WI38 (cell line): ENCODE data around the gene PHETA2.

Source experiments
- H3K4me3 ChIP-seq: 2 replicates; pipeline ENCODE4 v1.5.1; 2011; ENCODE audit warnings: low read depth, mild to moderate bottlenecking, control low read depth, low read length
- CTCF ChIP-seq: IDR thresholded peaks from 2 replicates; pipeline ENCODE4 v1.5.1; 2012; ENCODE audit warnings: low read depth, mild to moderate bottlenecking, control low read depth, low read length

Gene PHETA2

GRCh38 chr22:42041784-42042183 lies 32.3 kb upstream of the PHETA2 start:
- TF ChIP-seq CTCF: no peak
- no peak overlapping the region for H3K4me3 ChIP-seq

- no peak for TF ChIP-seq CTCF
- no peak overlapping the region for H3K4me3 ChIP-seq
These were observed 23.3 kb upstream of the PHETA2 start for GRCh38 chr22:42050641-42051180.

- no peak for TF ChIP-seq CTCF
These were observed 21.3 kb upstream of the PHETA2 start for GRCh38 chr22:42052765-42053164.

GRCh38 chr22:42056757-42057511 lies 17.1 kb upstream of the PHETA2 start:
- TF ChIP-seq CTCF: no peak
- H3K4me3 ChIP-seq: no peak overlapping the region

More at GRCh38 chr22:42052765-42053164, 21.3 kb upstream of the PHETA2 start:
- H3K4me3 ChIP-seq: no peak overlapping the region

- no peak overlapping the region for H3K4me3 ChIP-seq
- no peak for TF ChIP-seq CTCF
These were observed 13.6 kb upstream of the PHETA2 start for GRCh38 chr22:42060489-42060888.

GRCh38 chr22:42061041-42061440 lies 13.0 kb upstream of the PHETA2 start:
- H3K4me3 ChIP-seq: no peak overlapping the region
- no peak for TF ChIP-seq CTCF

GRCh38 chr22:42062506-42063170 lies 11.4 kb upstream of the PHETA2 start:
- no peak overlapping the region for H3K4me3 ChIP-seq
- TF ChIP-seq CTCF: no peak
